SIG-M5 treated with dmso at 0.1 percent for 504 hours (cell line): ENCODE measurements around the gene ASB3.
"Not testable (repeated sequence)": the region's sequence is repeated elsewhere in the genome, so short reads cannot be mapped to it uniquely, and the experiment has no call there.

ENCODE experiments used
- DNase-seq: peaks from one replicate; lab custom pipeline; 2025; ENCODE audit not compliant: unreplicated experiment; lab: John Stamatoyannopoulos, UW

Gene ASB3

GRCh38 chr2:53660886-53661285, 125.9 kb downstream of the ASB3 start:
- no peak for DNase-seq

DNA sequence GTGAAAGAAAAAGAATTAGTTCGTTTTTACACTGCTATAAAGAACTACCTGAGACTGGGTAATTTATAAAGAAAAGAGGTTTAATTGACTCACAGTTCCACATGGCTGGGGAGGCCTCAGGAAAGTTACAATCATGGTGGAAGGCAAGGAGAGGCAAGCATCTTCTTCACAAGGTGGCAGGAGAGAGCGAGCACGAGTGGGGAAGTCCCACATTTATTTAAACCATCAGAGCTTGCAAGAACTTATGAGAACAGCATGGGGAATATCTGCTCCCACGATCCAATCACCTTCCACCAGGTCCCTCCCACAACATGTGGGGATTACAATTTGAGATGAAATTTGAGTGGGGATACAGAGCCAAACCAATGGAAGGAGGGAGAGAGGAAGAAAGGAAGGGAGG, 128.3 kb downstream of the ASB3 start:
- not testable (repeated sequence) for DNase-seq

DNA sequence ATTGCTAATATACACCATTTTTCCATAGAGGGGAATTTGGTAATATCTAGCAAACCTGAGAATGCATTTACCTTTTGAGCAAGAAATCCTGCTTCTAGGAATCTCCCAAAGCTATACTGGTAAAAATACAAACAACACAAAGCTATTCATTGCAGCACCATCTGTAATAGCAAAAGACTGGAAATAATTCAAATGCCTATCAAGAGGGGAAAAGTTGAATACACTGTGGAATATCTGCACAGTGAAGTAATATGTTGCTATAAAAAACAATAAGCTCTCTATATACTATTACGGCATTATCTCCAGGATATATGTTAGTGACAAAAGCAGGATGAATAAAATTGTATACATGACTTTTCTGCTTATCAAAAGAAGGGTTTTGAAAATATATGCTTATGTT, 131.5 kb downstream of the ASB3 start:
- DNase-seq: no peak

GRCh38 chr2:53654396-53654795, 132.4 kb downstream of the ASB3 start:
- DNase-seq: no peak

DNA sequence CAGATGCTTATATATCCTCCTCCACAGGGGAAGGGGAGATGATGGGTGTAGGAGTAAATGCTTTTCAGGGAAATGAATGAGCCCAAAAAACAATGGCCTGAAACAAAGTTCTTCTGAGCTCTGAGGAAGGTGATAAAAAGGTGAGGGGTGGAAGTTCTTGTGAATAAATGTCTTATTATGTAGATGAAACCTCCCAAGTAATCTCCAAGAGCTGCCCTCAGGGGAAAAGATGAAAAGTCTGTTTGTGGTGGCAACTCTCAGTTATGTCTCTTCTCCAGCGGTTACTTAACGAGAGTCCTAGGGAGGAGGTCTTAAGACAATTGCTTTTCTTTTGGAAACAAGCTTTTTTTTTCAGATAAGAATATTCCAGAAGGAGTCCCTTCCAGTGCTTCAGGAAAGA, 134.6 kb downstream of the ASB3 start:
- no peak for DNase-seq

- DNase-seq: no peak
These were observed 140.0 kb downstream of the ASB3 start for GRCh38 chr2:53646788-53647187.

GRCh38 chr2:53641290-53641689, 145.5 kb downstream of the ASB3 start:
- DNase-seq: no peak

DNA sequence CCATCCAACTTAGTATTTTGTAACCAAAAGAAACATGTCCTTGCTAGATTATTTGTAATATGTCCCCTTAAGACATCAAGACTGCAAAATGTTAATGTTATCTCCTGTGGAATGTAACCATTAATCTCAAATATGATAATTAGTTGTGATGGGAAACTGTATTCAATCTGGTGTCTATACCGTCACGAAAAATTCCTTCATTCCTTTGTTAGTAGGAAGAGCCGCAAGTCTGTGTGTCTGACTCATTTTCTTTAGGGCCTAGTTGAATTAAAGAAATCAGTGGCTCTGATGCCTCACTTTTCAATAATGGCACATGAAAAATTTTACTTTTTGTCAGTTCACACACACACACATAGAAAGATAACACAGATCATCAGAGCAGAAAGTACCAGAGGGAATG, 146.3 kb downstream of the ASB3 start:
- DNase-seq: no peak

DNA sequence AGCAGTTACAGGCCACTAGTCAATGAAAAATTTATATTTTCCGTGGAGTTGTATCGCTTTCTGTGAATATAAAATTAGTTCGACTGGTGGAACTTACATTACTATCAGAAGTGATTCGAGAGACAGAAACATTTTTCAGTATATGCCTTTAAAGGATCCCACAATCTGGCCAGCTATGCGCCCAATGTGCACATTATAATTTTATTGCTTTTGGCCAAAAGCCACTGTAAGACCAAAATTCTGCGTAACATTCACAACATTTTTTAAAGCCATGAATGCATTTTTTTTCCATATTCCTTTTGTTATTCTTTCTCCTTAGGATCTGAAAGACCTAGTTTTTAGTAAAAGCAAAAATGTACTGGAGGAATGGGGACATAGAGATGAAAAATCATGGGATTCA, 150.2 kb downstream of the ASB3 start:
- no peak for DNase-seq

- no peak for DNase-seq
These were observed 150.6 kb downstream of the ASB3 start for GRCh38 chr2:53636109-53636508.

GRCh38 chr2:53635694-53636093, 151.1 kb downstream of the ASB3 start:
- no peak for DNase-seq

GRCh38 chr2:53633441-53633840, 153.3 kb downstream of the ASB3 start:
- no peak for DNase-seq

DNA sequence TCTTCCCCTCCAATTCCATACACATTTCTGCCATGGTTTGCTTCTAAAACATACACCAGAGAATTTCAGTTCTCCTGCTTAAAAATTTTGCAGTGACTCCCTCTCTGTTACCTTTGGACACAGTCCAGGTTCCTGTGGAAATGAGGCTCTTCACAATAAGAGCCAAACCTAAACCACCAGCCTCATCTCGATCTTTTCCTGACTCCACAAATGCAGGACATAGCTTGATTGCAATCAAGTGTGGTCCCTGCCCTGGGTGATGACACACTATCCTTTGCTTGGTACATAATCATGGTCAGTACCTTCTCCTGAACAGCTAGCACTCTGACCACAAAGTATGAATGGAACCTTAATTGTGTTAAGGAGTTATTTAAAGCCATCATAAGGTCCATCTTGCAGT, 154.0 kb downstream of the ASB3 start:
- no peak for DNase-seq

DNA sequence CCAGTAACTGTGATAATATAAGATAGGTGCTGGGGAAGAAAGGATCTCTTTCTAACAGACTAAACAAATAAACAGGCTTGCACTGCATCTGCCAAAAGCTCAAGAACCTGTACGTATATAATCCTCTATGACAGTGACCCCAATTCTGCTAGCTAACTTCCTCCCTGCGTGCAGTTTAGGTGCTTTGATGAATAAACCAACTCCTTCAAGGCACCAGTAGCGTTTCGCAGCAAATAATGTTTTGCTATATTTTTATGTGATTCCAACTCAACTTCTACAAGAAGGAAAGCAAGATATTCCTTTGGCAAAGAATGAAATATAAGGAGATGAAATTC, 154.7 kb downstream of the ASB3 start:
- no peak for DNase-seq

GRCh38 chr2:53631313-53632125, 155.2 kb downstream of the ASB3 start:
- no peak for DNase-seq

DNA sequence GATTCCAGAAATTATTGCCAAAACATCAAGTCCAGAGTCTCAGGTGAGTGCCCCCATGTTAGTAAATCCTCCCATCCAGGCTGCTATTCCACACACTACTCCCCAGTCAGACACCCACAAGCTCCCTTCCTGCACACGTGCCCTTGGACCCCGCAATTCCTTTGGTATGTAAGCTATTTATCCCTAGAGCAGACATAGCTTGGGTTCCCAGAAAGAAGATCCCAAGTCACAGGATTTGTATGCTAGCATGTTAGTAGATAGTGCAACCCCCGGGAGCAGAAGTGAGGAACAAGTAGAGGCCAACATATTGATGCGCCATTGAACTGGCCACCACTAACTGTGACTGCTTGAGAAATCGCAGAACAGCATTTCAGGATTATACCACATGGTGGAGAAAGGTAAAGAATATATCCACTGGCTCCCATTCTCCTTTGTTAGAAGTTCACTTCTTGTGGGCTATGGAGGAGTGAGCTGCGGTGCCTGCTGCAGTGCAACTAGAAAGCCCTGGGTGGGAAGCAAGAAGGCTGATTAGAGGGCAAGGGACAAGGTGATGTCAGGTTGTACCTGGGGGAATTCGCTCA, 156.6 kb downstream of the ASB3 start:
- DNase-seq: no peak

- no peak for DNase-seq
These were observed 157.3 kb downstream of the ASB3 start for GRCh38 chr2:53629501-53629900.

DNA sequence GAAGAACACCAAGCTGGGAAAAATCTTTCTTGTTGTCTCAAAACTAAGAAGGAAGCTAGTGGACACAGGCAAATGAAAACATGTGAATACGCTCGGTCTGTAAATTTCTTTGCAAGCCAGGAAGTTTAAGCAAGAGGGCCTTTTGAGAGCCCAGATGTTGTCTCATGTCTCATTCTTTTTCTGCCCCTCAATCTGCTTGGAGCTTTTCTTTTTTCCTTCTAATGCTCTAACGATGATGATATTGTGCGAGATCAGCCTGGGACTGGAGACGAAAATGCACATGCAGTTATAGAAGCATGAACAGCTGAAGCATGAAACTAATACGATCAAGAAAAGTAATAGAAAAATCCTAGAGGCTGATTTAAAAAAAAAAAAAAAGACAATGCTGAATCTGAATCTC, 157.8 kb downstream of the ASB3 start:
- DNase-seq: no peak

GRCh38 chr2:53622141-53622540, 164.6 kb downstream of the ASB3 start:
- no peak for DNase-seq

DNA sequence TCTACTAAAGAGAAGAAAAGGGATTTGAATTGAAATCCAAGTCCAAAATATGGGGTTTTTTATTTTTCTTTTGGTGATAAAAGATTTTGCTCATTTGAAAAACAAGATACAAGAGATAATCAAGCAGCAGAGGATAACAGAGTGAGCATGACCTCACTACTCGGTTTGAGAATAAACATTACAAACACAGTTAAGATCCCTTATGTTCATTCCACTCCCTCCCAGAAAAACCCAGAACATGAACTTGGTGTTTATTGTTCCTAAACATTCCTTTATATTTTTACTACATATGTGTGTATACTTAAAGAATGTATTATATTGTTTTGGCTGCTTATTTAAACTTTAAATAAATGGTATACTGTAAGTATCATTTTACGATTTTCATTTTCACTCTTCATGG, 165.8 kb downstream of the ASB3 start:
- no peak for DNase-seq
